Myocyte (in vitro differentiated cells): ENCODE results near the gene FAM236C. TPM values are rescaled to one million over a fixed set of nuclear protein-coding genes. Genes with fewer than 3 reads are reported as not detected.
"Not testable (repeated sequence)": the region's sequence is repeated elsewhere in the genome, so short reads cannot be mapped to it uniquely, and the experiment has no call there.

Experiments
- DNase-seq: peaks from one replicate; pipeline ENCODE4 v3.0.0-alpha.2; 2012; ENCODE audit warnings: low read depth
- polyA plus RNA-seq: library from polyadenylated mRNA; unstranded; fragments of >200 nt; gene quantifications from one replicate; pipeline ENCODE4 v1.2.1, GENCODE V29; 2012; ENCODE audit warnings: missing spikeins
- total RNA-seq: library from RNA; depleted of rRNA; stranded (reverse); fragments of >200 nt; gene quantifications from 2 replicates; pipeline ENCODE4 v1.2.3, GENCODE V29; 2014

Gene FAM236C
- total RNA-seq = not detected in 2 replicates
- not detected for polyA plus RNA-seq

DNA sequence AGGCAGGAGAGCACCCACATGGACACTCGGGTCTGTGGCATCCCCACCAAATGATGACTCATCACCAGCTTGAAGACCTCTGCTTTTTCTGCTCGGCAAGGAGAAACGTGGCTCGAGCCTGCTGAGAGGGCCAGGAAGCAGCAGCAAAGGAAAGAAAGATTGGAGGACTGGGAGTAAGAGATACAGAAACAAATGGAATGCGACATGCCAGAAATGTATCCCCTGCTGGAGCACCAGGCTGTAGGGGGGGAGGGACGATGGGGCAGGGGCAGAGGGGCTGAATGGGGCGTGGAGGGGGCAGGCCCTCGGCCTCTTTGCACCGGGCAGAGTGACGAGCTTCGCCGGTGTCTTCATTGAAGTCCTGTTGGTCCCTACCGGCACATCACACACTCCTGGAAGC is at the start of gene FAM236C:
Gene FAM236C, plus strand, starts transcription at position 301 of the 400 bp plus-strand sequence. CDS start 100 bp downstream, outside the sequence.
- not testable (repeated sequence) for DNase-seq

DNA sequence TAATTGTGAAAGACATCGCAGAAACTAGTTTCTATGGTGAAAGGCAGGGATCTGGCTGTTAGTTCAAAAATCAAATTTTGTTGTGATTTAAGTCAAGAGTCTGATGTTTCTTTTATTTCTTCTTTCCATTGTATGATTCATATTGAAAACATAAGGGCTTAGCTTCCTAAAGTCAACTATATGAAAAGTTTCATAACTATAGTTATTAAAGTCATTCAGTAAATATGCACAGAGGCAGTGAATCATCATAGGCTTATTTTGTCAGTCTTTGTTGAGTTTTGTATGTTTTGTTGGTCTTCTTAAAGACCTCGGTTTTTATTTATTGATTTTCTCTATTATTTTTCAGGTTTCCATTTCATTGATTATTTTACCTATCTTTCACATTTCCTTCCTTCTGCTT is 29.5 kb upstream of the FAM236C start:
- not testable (repeated sequence) for DNase-seq

DNA sequence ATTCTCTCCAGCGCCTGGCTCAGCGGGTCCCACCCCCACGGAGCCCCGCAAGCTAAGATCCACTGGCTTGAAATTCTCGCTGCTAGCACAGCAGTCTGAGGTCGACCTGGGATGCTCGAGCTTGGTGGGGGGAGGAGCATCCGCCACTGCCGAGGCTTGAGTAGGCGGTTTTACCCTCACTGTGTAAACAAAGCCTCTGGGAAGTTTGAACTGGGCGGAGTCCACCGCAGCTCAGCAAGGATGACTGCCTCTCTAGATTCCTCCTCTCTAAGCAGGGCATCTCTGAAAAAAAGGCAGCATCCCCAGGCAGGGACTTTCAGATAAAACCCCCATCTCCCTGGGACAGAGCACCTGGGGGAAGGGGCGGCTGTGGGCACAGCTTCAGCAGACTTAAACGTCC is 22.7 kb upstream of the FAM236C start:
- not testable (repeated sequence) for DNase-seq

DNA sequence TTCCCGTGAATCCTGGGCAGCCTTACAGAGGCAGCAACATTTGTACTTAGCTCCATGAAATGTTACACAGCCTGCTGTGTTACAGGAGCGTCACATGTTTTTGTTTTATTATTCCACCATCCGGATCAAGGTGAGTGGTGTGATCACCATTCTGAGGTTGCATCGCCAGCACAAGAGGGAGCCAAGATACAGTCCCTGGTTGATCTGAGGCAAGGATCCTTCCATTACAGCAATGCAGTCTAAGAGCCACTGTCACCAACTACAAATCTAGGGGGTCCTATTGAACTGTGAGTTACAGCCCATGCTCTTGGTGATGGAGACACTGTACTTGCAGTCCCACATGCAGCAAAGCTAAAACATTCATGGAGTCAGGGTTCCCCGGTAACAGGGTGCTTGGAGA is 3.7 kb downstream of the FAM236C start:
- DNase-seq = not testable (repeated sequence)

DNA sequence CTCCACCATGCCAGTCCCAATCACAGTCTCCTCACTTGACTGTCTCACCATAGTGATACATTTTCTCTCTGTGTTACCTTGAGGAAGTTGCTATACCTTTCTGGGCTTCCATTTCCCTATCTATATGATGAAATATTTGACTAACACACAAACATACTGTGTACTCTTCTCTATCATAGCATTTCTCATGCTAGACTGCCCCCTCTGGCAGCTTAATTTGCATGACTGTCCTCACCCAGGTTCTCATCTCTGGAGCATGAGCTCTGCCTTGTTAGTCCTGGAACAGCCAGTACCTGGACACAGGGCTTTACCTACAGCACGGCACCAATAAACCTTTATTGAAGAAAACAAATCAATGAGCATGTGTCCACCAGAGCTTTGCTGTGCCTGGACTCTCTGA is 19.9 kb downstream of the FAM236C start:
- DNase-seq = not testable (repeated sequence)

DNA sequence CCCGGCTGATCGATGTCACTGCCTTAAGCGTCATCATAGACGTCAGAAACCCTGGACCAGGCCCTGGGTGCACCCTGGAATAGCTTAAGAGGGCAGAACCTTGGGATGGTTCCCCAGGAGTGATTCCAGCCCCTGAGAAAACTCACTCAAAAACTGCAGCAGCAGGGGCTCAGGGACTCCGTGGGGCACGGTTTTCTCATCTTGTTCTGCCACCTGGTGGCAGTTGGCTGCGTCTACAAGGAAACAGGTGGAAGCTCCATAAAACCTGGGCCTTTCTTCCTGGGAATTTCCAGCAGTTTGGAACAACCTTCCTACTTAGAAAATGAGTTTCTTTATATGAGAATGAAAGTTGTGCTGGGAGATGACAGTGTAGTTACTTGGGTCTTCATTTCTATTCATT is 24.0 kb downstream of the FAM236C start:
- DNase-seq = not testable (repeated sequence)

DNA sequence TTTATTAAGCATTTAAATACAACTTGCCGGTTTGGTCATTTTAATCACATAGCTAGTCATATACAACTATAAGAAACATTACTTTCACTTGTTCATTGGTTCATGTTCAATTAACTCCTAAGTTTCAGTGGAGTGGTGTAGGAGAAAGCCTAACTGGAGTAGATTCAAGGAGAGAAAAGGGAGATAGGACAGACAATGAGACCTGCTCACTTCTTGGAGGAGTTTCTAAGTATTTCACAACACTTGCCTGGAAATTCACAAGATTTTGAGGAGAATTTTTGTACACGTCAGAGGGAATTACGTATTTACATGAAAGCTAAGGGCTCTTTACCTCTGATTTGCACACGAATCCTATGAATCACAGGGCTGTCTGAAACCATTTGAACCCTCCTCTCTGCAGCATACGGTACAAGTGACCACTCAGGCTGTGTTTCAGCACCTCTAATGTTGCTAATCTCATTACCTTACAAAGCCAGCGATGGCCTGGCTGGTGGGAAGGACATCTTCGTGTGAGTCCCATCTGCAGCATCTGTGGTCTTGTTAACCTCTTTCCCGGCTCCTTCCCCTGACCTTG is 24.6 kb downstream of the FAM236C start:
- DNase-seq = not testable (repeated sequence)

DNA sequence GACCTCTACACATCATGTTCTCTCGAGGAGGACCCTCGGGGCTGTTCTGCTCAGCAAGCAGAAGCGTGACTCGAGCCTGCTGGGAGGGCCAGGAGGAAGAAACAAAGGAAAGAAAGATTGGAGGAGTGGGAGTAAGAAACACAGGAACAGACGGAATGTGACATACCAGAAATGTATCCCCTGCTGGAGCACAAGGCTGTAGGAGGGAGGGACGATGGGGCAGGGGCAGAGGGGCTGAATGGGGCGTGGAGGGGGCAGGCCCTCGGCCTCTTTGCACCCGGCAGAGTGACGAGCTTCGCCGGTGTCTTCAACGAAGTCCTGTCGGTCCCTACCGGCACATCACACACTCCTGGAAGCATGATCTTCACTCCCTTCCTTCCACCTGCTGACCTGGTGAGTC is 25.5 kb downstream of the FAM236C start, which contains the start of gene FAM236A:
Gene FAM236A, plus strand, starts transcription at position 301 of the 400 bp plus-strand sequence. Its CDS starts 57 bp downstream, at position 358.
- not testable (repeated sequence) for DNase-seq

DNA sequence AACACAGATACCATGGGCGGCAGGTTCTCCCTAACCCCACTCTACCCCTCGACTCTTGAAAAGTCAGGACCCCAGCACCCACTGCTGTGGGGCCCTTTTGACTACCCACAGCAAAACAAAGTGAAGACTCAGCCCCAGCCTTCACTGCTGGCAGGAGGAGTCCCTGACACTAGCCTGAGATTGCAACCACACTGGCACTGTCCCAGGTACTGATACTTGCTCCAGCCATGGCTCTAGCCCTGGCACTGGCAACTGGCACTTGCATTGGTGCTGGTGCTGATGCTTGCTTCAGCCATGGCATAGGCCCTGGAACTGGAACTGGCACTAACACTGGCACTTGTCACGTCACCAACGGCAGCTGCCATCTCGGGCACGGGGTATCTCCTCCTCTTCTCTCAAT is 29.9 kb downstream of the FAM236C start:
- DNase-seq = not testable (repeated sequence)

DNA sequence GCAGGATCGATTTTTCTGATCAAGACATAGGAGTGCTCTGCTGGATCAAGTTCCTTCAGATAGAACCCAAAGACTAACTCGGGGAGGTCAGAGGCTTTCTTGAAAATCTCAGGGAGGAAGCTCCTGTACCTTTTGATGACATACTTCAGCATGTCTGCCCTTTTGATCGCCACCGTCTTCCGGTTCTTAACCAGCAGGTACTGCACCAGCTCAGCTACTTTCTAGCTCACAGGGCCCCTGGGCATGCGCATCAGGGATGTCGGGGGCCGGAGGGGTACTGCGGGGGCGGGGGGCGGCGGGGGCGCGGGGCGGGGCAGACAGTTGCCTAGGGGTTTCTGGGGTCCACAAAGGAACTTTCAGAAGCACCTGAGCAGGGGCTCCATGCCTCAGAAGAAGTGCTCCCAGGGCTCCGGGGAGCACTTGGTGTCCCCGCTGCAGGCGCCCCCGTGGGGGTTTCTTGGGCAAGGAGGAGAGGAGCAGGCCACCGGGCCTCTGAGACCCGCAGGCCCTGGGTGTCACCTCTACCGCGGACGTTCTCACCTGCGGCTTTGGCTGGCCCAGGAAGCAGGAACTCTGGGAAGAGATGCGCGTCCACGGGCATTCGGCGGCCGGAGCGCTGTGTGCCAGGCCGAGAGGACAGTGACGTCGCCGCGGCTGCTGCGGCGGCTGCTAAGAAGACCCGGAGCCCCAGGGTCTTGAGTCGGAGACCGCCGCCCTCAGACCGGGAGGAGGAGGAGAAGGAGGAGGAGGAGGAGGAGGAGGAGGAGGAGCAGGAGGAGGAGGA is 30.8 kb downstream of the FAM236C start:
- DNase-seq = not testable (repeated sequence)

DNA sequence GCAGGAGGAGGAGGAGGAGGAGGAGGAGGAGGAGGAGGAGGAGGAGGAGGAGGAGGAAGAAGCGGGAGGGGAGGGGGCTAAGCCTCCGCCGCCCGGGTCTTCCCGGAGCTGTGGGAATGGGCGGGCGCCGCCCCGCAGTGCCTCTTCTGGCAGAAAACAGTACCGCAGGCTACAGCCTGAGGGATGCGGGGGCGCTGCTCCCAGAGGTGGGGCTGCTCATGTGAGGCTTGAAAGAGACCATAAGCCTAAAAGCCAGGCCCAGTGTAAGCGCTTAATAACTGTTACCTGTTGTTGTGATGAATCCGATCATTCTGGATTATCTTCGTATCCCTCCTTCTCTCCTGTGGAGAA is 31.4 kb downstream of the FAM236C start, which contains the start of gene DMRTC1:
Gene DMRTC1, minus strand, starts transcription at position 19 of the 351 bp plus-strand sequence. CDS start 68,143 bp downstream, outside the sequence.
- not testable (repeated sequence) for DNase-seq

DNA sequence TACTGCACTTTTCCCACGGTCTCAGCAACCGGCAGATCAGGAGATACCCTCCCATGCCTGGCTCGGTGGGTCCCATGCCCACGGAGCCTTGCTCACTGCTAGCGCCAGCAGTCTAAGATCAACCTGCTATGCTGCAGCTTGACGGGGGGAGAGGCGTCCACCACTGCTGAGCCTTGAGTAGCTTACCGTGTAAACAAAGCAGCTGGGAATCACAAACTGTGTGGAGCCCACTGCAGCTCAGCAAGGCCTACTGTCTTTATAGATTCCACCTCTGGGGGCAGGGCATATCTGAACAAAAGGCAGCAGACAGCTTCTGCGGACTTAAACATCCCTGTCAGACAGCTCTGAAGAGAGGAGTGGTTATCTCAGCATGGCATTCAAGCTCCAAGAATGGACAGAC is 47.6 kb downstream of the FAM236C start:
- not testable (repeated sequence) for DNase-seq

Other genes with a start within 250 kb of the FAM236C start
- 11.9 and 12.9 TPM in 2 replicates for gene PHKA1, start 198.3 kb upstream of the FAM236C start, total RNA-seq
- not detected in 2 replicates for gene DMRTC1B, start 135.7 kb upstream of the FAM236C start, total RNA-seq
- gene FAM236B, start 130.0 kb upstream of the FAM236C start, total RNA-seq = not detected in 2 replicates
- not detected in 2 replicates for gene FAM236D, start 104.4 kb upstream of the FAM236C start, total RNA-seq
- gene FAM236A, start 25.6 kb downstream of the FAM236C start, total RNA-seq = not detected in 2 replicates
- gene DMRTC1, start 31.2 kb downstream of the FAM236C start, total RNA-seq = not detected in 2 replicates
- gene PABPC1L2B, start 90.3 kb downstream of the FAM236C start, total RNA-seq = not detected in 2 replicates
- gene PABPC1L2A, start 166.9 kb downstream of the FAM236C start, total RNA-seq = not detected in 2 replicates